Limb (tissue), 2 donors: ENCODE data around the gene DRD3.
A peak's percentile ranks its signal among the peaks of the same experiment; 100 is the strongest.

Experiments
- DNase-seq, 2 donors: peaks; one replicate each; pipeline ENCODE4 v3.0.0-alpha.2; 2016; ENCODE audit errors: extremely low spot score in 2 of 2

The DRD3 gene

DNA sequence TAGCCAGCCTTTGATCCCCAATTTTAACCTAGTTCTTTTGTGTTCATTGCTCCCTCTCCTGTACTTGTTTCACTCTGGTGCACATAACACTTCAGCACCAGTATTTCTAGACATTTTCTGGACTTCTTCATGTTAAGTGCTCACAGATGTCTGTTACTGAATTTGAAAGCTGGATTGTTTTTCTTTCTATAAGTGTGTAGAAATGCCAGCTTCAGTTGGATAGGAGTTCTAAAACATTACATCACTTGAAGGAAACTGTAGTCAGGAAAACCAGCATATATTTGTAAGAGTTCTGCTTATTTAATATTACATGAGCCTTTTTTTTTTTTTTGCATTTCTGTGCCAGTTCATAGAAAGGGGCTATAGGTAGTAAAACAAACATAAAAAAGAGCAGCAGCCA is 100.7 kb downstream of the DRD3 start:
- DNase-seq: peak in 1 of 2 donors; percentile 21
